WI38 (cell line): ENCODE data around the gene DAPK2.

Experiments used
- H3K4me3 ChIP-seq: 2 replicates; pipeline ENCODE4 v1.5.1; 2011; ENCODE audit warnings: low read depth, mild to moderate bottlenecking, control low read depth, low read length
- CTCF ChIP-seq: IDR thresholded peaks from 2 replicates; pipeline ENCODE4 v1.5.1; 2012; ENCODE audit warnings: low read depth, mild to moderate bottlenecking, control low read depth, low read length

DAPK2 gene

GRCh38 chr15:63911160-63911559 is 135.1 kb downstream of the DAPK2 start:
- TF ChIP-seq CTCF, result no peak
- no peak overlapping the region for H3K4me3 ChIP-seq

- no peak for TF ChIP-seq CTCF
- H3K4me3 ChIP-seq, result no peak overlapping the region
Observed at GRCh38 chr15:63909819-63910437, 136.4 kb downstream of the DAPK2 start.

GRCh38 chr15:63908991-63909390 is 137.3 kb downstream of the DAPK2 start:
- no peak overlapping the region for H3K4me3 ChIP-seq
- no peak for TF ChIP-seq CTCF

- TF ChIP-seq CTCF, result no peak
Observed at GRCh38 chr15:63908281-63908680, 138.0 kb downstream of the DAPK2 start.

GRCh38 chr15:63907521-63907920 is 138.8 kb downstream of the DAPK2 start:
- H3K4me3 ChIP-seq, result no peak overlapping the region
- TF ChIP-seq CTCF, result no peak

More at GRCh38 chr15:63908281-63908680, 138.0 kb downstream of the DAPK2 start:
- H3K4me3 ChIP-seq, result no peak overlapping the region

- no peak for TF ChIP-seq CTCF
- H3K4me3 ChIP-seq, result no peak overlapping the region
Observed at GRCh38 chr15:63906266-63906584, 140.1 kb downstream of the DAPK2 start.

- TF ChIP-seq CTCF, result no peak
- H3K4me3 ChIP-seq, result no peak overlapping the region
Observed at GRCh38 chr15:63905558-63906265, 140.6 kb downstream of the DAPK2 start.
